ENCODE measurements around the gene TBPL1.

DNA sequence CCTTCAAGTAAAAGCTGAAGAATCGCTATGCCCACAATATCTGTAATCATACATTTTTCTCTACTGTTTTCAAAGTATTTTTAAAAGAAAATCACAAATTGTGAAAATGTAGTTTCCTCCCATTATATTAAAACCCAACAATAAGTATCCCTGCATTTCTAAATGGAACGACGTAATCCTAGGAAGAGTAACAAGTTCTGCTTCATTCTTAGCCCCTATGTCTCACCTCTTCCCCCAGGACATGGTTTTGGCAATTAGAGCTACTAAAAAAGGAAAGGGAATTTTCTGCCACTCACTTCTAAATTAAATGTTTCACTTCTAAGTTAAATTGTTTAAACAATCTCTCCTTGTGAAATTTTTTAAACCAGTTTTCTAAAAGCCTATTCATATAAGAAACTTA lies 47.4 kb downstream of the TBPL1 start:
- no peak for TF ChIP-seq POLR2A (IDR thresholded peaks at IDR 0.05; ENCODE audit: low read depth, low read length)
- no peak for TF ChIP-seq POLR2AphosphoS5 (IDR thresholded peaks at IDR 0.05; ENCODE audit: low read depth, low read length)
- no peak for TF ChIP-seq POU2F2 (IDR thresholded peaks at IDR 0.05; ENCODE audit: low read depth, low read length)
- no peak for TF ChIP-seq SPI1 (IDR thresholded peaks at IDR 0.05; ENCODE audit: low read depth, low read length)

Measured in GM12891 (cell line).